ENCODE measurements around the gene UBTD1. TPM values are rescaled to one million over a fixed set of nuclear protein-coding genes. Genes with fewer than 3 reads are reported as not detected.

The UBTD1 gene
- total and polyA plus RNA-seq, 10 donors: 4.5 to 17.6 (median 11.8) TPM

- H3K4me1 ChIP-seq: no peaks in the 10 kb centered on the region
- no peaks in the 10 kb centered on the region for H3K36me3 ChIP-seq
- WGBS, 5 donors: 87 to 96% (median 93%) methylated on average over 5 to 12 of the region's 12 CpGs
- H3K27me3 ChIP-seq (replicated peaks in 1 of 7): no peaks in the 10 kb centered on the region
- no peak overlapping the region for H3K4me3 ChIP-seq
- intact Hi-C loops (cut with DNase I; ENCODE audit: low total_unique reads): no loop called here
- DNase-seq: peak; percentile 51
- H3K27ac ChIP-seq: no peak overlapping the region
- no peaks in the 10 kb centered on the region for H3K9me3 ChIP-seq
- TF ChIP-seq POLR2AphosphoS5 (IDR thresholded peaks at IDR 0.05) (no peak), CTCF (IDR thresholded peaks at IDR 0.05 in 8 of 11, conservative IDR thresholded peaks at IDR 0.05 in 3 of 11) (no peak), POLR2A (IDR thresholded peaks at IDR 0.05) (no peak)
Measured at GRCh38 chr10:97611473-97611872, 112.7 kb downstream of the UBTD1 start.

- Histone ChIP-seq H3K36me3 (no peaks in the 10 kb centered on the region), H3K27ac (no peak overlapping the region), H3K9me3 (no peaks in the 10 kb centered on the region), H3K4me3 (no peak overlapping the region), H3K4me1 (no peaks in the 10 kb centered on the region), H3K27me3 (replicated peaks in 1 of 7) (no peaks in the 10 kb centered on the region)
- intact Hi-C loops (cut with DNase I; ENCODE audit: low total_unique reads): no loop called here
- TF ChIP-seq CTCF (IDR thresholded peaks at IDR 0.05 in 8 of 11, conservative IDR thresholded peaks at IDR 0.05 in 3 of 11) (peak in 6 of 11 experiments; percentile 19 to 47 (median 26)), POLR2AphosphoS5 (IDR thresholded peaks at IDR 0.05) (no peak)
- WGBS, 5 donors: 49 to 75% (median 57%) methylated on average over 2 of the region's 2 CpGs
- DNase-seq: no peak
Measured at GRCh38 chr10:97612386-97612785, 113.7 kb downstream of the UBTD1 start.

- Histone ChIP-seq H3K4me3 (no peak overlapping the region), H3K36me3 (no peaks in the 10 kb centered on the region), H3K9me3 (no peaks in the 10 kb centered on the region), H3K27me3 (replicated peaks in 1 of 7) (no peaks in the 10 kb centered on the region), H3K4me1 (no peaks in the 10 kb centered on the region), H3K27ac (no peak overlapping the region)
- peak; percentile 5 for DNase-seq
- 86 to 94% (median 94%) methylated on average over 4 of the region's 4 CpGs for WGBS, 5 donors
- intact Hi-C loops (cut with DNase I; ENCODE audit: low total_unique reads): no loop called here
- TF ChIP-seq CTCF (IDR thresholded peaks at IDR 0.05 in 8 of 11, conservative IDR thresholded peaks at IDR 0.05 in 3 of 11) (no peak), POLR2AphosphoS5 (IDR thresholded peaks at IDR 0.05) (no peak), POLR2A (IDR thresholded peaks at IDR 0.05) (no peak)
Measured at GRCh38 chr10:97618285-97618684, 119.6 kb downstream of the UBTD1 start.

- Histone ChIP-seq H3K4me3 (no peak overlapping the region), H3K27me3 (replicated peaks in 1 of 7) (no peaks in the 10 kb centered on the region), H3K4me1 (no peaks in the 10 kb centered on the region), H3K9me3 (no peaks in the 10 kb centered on the region), H3K27ac (no peak overlapping the region), H3K36me3 (no peaks in the 10 kb centered on the region)
- TF ChIP-seq CTCF (IDR thresholded peaks at IDR 0.05 in 8 of 11, conservative IDR thresholded peaks at IDR 0.05 in 3 of 11): no peak
- no peak for TF ChIP-seq POLR2AphosphoS5 (IDR thresholded peaks at IDR 0.05)
- no peak for TF ChIP-seq POLR2A (IDR thresholded peaks at IDR 0.05)
- intact Hi-C loops (cut with DNase I; ENCODE audit: low total_unique reads): no loop called here
- 92 to 96% (median 94%) methylated on average over 4 of the region's 4 CpGs for WGBS, 5 donors
- peak; percentile 12 for DNase-seq
Measured at GRCh38 chr10:97618733-97619132, 120.0 kb downstream of the UBTD1 start.

Other genes with a start within 250 kb of the UBTD1 start
- 10 to 100 TPM; 17.5 to 35.3 (median 27.5) TPM for gene ARHGAP19, start 206.3 kb upstream of the UBTD1 start, total RNA-seq
- 1 to 10 TPM; 3.1 to 7.4 (median 5.1) TPM for gene ARHGAP19, start 206.3 kb upstream of the UBTD1 start, polyA plus RNA-seq
- gene FRAT1, start 179.7 kb upstream of the UBTD1 start, total RNA-seq: 10 to 100 TPM; 13.3 to 27.2 (median 21.5) TPM
- 1 to 10 TPM; 6.0 to 7.8 (median 7.7) TPM for gene FRAT1, start 179.7 kb upstream of the UBTD1 start, polyA plus RNA-seq
- gene FRAT2, start 164.2 kb upstream of the UBTD1 start, total RNA-seq: 10 to 100 TPM; 28.3 to 75.6 (median 46.3) TPM
- 10 to 100 TPM; 12.3 to 19.9 (median 14.3) TPM for gene FRAT2, start 164.2 kb upstream of the UBTD1 start, polyA plus RNA-seq
- gene RRP12, start 97.6 kb upstream of the UBTD1 start, total RNA-seq: 10 to 100 TPM; 13.4 to 51.4 (median 24.6) TPM
- 10 to 100 TPM; 12.3 to 30.3 (median 25.1) TPM for gene RRP12, start 97.6 kb upstream of the UBTD1 start, polyA plus RNA-seq
- 100 to 1,000 TPM; 144 to 235 (median 197) TPM for gene PGAM1, start 72.7 kb upstream of the UBTD1 start, total RNA-seq
- 100 to 1,000 TPM in 1 of 3 donors, 10 to 100 TPM in 2; 51.4 to 146 (median 98.8) TPM for gene PGAM1, start 72.7 kb upstream of the UBTD1 start, polyA plus RNA-seq
- gene EXOSC1, start 52.9 kb upstream of the UBTD1 start, total RNA-seq: 10 to 100 TPM; 28.7 to 38.2 (median 33.8) TPM
- gene EXOSC1, start 52.9 kb upstream of the UBTD1 start, polyA plus RNA-seq: 10 to 100 TPM; 42.1 to 50.5 (median 49.4) TPM
- gene ZDHHC16, start 52.7 kb upstream of the UBTD1 start, total RNA-seq: 10 to 100 TPM; 23.6 to 26.1 (median 25.1) TPM
- gene ZDHHC16, start 52.7 kb upstream of the UBTD1 start, polyA plus RNA-seq: 10 to 100 TPM; 14.0 to 20.1 (median 15.7) TPM
- gene MMS19, start 502 bp upstream of the UBTD1 start, total RNA-seq: 10 to 100 TPM; 54.5 to 91.5 (median 59.7) TPM
- gene MMS19, start 502 bp upstream of the UBTD1 start, polyA plus RNA-seq: 100 to 1,000 TPM in 1 of 3 donors, 10 to 100 TPM in 2; 53.5 to 101 (median 78.7) TPM
- gene ANKRD2, start 73.9 kb downstream of the UBTD1 start, total RNA-seq: not detected
- under 1 TPM; 0.10 to 0.52 (median 0.18) TPM for gene ANKRD2, start 73.9 kb downstream of the UBTD1 start, polyA plus RNA-seq
- under 1 TPM in 2 of 7 donors, not detected in 5; 0.19 to 0.32 TPM for gene HOGA1, start 85.5 kb downstream of the UBTD1 start, total RNA-seq
- under 1 TPM; 0.11 to 0.42 (median 0.15) TPM for gene HOGA1, start 85.5 kb downstream of the UBTD1 start, polyA plus RNA-seq
- not detected for gene C10orf62, start 90.8 kb downstream of the UBTD1 start, total RNA-seq
- gene C10orf62, start 90.8 kb downstream of the UBTD1 start, polyA plus RNA-seq: not detected
- gene MORN4, start 134.6 kb downstream of the UBTD1 start, total RNA-seq: 1 to 10 TPM; 1.6 to 5.0 (median 2.8) TPM
- gene MORN4, start 134.6 kb downstream of the UBTD1 start, polyA plus RNA-seq: 1 to 10 TPM; 2.0 to 2.8 (median 2.6) TPM
- 10 to 100 TPM; 19.1 to 28.7 (median 23.4) TPM for gene PI4K2A, start 141.7 kb downstream of the UBTD1 start, total RNA-seq
- gene PI4K2A, start 141.7 kb downstream of the UBTD1 start, polyA plus RNA-seq: 10 to 100 TPM in 1 of 3 donors, 1 to 10 TPM in 2; 7.1 to 14.3 (median 7.5) TPM
- gene AVPI1, start 188.3 kb downstream of the UBTD1 start, total RNA-seq: 10 to 100 TPM in 6 of 7 donors, 1 to 10 TPM in 1; 4.8 to 35.8 (median 16.0) TPM
- 10 to 100 TPM in 1 of 3 donors, 1 to 10 TPM in 2; 4.0 to 12.2 (median 6.2) TPM for gene AVPI1, start 188.3 kb downstream of the UBTD1 start, polyA plus RNA-seq
- gene MARVELD1, start 214.8 kb downstream of the UBTD1 start, total RNA-seq: 10 to 100 TPM; 11.0 to 24.6 (median 17.2) TPM
- gene MARVELD1, start 214.8 kb downstream of the UBTD1 start, polyA plus RNA-seq: 1 to 10 TPM; 3.7 to 7.8 (median 6.4) TPM
- 10 to 100 TPM; 29.2 to 42.2 (median 34.1) TPM for gene ZFYVE27, start 238.2 kb downstream of the UBTD1 start, total RNA-seq
- 10 to 100 TPM; 16.8 to 24.7 (median 17.5) TPM for gene ZFYVE27, start 238.2 kb downstream of the UBTD1 start, polyA plus RNA-seq

All from spleen (tissue), 11 donors.